Measurements from ENCODE around the gene NPTXR. TPM values are rescaled to one million over a fixed set of nuclear protein-coding genes. Genes with fewer than 3 reads are reported as not detected.

NPTXR gene
- total RNA-seq, 2 experiments from 2014 or later: 1.9 to 2.5 TPM

GRCh38 chr22:38799265-38800002 is 44.4 kb downstream of the NPTXR start:
- Mint-ChIP-seq H3K27ac (no peak overlapping the region), H3K27me3 (peaks cover 25% of the 10 kb centered on the region), H3K4me3 (no peak overlapping the region), H3K36me3 (no peaks in the 10 kb centered on the region), H3K9me3 (no peaks in the 10 kb centered on the region), H3K4me1 (ENCODE audit: low read depth) (peaks cover 8% of the 10 kb centered on the region)
- DNase-seq: no peak
- ChIA-PET POLR2A (no interaction called here), CTCF (interaction anchor here (0.6 kb wide), 1 partner anchor 157 kb away, joined by 3 read pairs; no protein-coding TSS in a partner anchor)
- intact Hi-C loops (cut with micrococcal nuclease): no loop called here

- H3K4me3 Mint-ChIP-seq: no peak overlapping the region
- no peak overlapping the region for H3K27ac Mint-ChIP-seq
- no peak for DNase-seq
- ChIA-PET CTCF (no interaction called here), POLR2A (no interaction called here)
- H3K36me3 Mint-ChIP-seq: no peaks in the 10 kb centered on the region
- peaks cover 8% of the 10 kb centered on the region for H3K4me1 Mint-ChIP-seq (ENCODE audit: low read depth)
- H3K9me3 Mint-ChIP-seq: no peaks in the 10 kb centered on the region
- H3K27me3 Mint-ChIP-seq: peaks cover 23% of the 10 kb centered on the region
- intact Hi-C loops (cut with micrococcal nuclease): no loop called here
Observed at GRCh38 chr22:38798496-38798895, 45.3 kb downstream of the NPTXR start.

- Mint-ChIP-seq H3K4me1 (ENCODE audit: low read depth) (peaks cover 14% of the 10 kb centered on the region), H3K4me3 (no peak overlapping the region), H3K27ac (no peak overlapping the region), H3K9me3 (no peaks in the 10 kb centered on the region), H3K27me3 (peaks cover 23% of the 10 kb centered on the region), H3K36me3 (no peaks in the 10 kb centered on the region)
- CTCF ChIA-PET: no interaction called here
- no peak for DNase-seq
- POLR2A ChIA-PET: no interaction called here
- intact Hi-C loops (cut with micrococcal nuclease): no loop called here
Observed at GRCh38 chr22:38796262-38796957, 47.4 kb downstream of the NPTXR start.

- intact Hi-C loops (cut with micrococcal nuclease): loop anchor here (2.0 kb wide), 1 partner anchor 41 kb away; the partner anchor contains the start of gene SUN2
- H3K9me3 Mint-ChIP-seq: no peaks in the 10 kb centered on the region
Observed at GRCh38 chr22:38795569-38795968, 48.3 kb downstream of the NPTXR start.

GRCh38 chr22:38793721-38794466 is 49.9 kb downstream of the NPTXR start, which contains the start of gene DNAL4:
Gene DNAL4 (minus strand): TSS chr22:38794143. CDS start chr22:38782731, 11,412 bp downstream.
- Mint-ChIP-seq H3K27ac (peak within 1 kb of the TSS; percentile 61), H3K9me3 (no peaks in the 10 kb centered on the region), H3K4me3 (peak within 1 kb of the TSS; percentile 79), H3K36me3 (no peaks in the 10 kb centered on the region), H3K27me3 (peaks cover 23% of the 10 kb centered on the region), H3K4me1 (ENCODE audit: low read depth) (peaks cover 14% of the 10 kb centered on the region)
- peak; percentile 95 for DNase-seq
- ChIA-PET POLR2A (interaction anchor here (1.0 kb wide), 1 partner anchor 43 kb away, joined by 3 read pairs; no protein-coding TSS in a partner anchor), CTCF (interaction anchor here (1.5 kb wide), 1 partner anchor 25 kb away, joined by 5 read pairs; no protein-coding TSS in a partner anchor)
- intact Hi-C loops (cut with micrococcal nuclease): loop anchor here (2.0 kb wide), 1 partner anchor 39 kb away; the partner anchor contains the start of gene SUN2

More at GRCh38 chr22:38795569-38795968, 48.3 kb downstream of the NPTXR start:
- CTCF ChIA-PET: interaction anchor here (1.0 to 1.5 kb wide), 3 partner anchors 26 to 74 kb away, joined by 3 to 5 read pairs (median 3); no protein-coding TSS in a partner anchor
- DNase-seq: no peak
- POLR2A ChIA-PET: no interaction called here
- Mint-ChIP-seq H3K36me3 (no peaks in the 10 kb centered on the region), H3K4me1 (ENCODE audit: low read depth) (peaks cover 14% of the 10 kb centered on the region), H3K4me3 (no peak overlapping the region), H3K27me3 (peaks cover 23% of the 10 kb centered on the region), H3K27ac (no peak overlapping the region)

- ChIA-PET CTCF (interaction anchor here (0.9 to 1.0 kb wide), 2 partner anchors 24 to 111 kb away, joined by 3 read pairs; partner anchors contain the start of gene TOMM22), POLR2A (interaction anchor here (1.0 kb wide), 1 partner anchor 42 kb away, joined by 3 read pairs; no protein-coding TSS in a partner anchor)
- Mint-ChIP-seq H3K9me3 (no peaks in the 10 kb centered on the region), H3K4me3 (peak overlapping the region; percentile 79), H3K36me3 (no peaks in the 10 kb centered on the region), H3K4me1 (ENCODE audit: low read depth) (peaks cover 9% of the 10 kb centered on the region), H3K27ac (peak overlapping the region; percentile 61), H3K27me3 (peaks cover 18% of the 10 kb centered on the region)
- DNase-seq: no peak
- intact Hi-C loops (cut with micrococcal nuclease): no loop called here
Observed at GRCh38 chr22:38793317-38793716, 50.5 kb downstream of the NPTXR start.

GRCh38 chr22:38792833-38793232 is 51.0 kb downstream of the NPTXR start:
- peak; percentile 45 for DNase-seq

GRCh38 chr22:38789606-38790005 is 54.2 kb downstream of the NPTXR start:
- Mint-ChIP-seq H3K9me3 (no peaks in the 10 kb centered on the region), H3K27me3 (no peaks in the 10 kb centered on the region), H3K27ac (no peak overlapping the region), H3K4me1 (ENCODE audit: low read depth) (peaks cover 6% of the 10 kb centered on the region), H3K4me3 (no peak overlapping the region), H3K36me3 (no peaks in the 10 kb centered on the region)
- no peak for DNase-seq
- POLR2A ChIA-PET: no interaction called here
- intact Hi-C loops (cut with micrococcal nuclease): no loop called here
- CTCF ChIA-PET: interaction anchor here (1.0 kb wide), 1 partner anchor 24 kb away, joined by 3 read pairs; no protein-coding TSS in a partner anchor

More at GRCh38 chr22:38792833-38793232, 51.0 kb downstream of the NPTXR start:
- H3K27ac Mint-ChIP-seq: peak overlapping the region; percentile 61
- peak overlapping the region; percentile 79 for H3K4me3 Mint-ChIP-seq
- CTCF ChIA-PET: interaction anchor here (0.8 to 1.0 kb wide), 3 partner anchors 24 to 111 kb away, joined by 3 read pairs; partner anchors contain the start of gene TOMM22
- no peaks in the 10 kb centered on the region for H3K9me3 Mint-ChIP-seq
- H3K27me3 Mint-ChIP-seq: peaks cover 13% of the 10 kb centered on the region
- POLR2A ChIA-PET: interaction anchor here (1.2 kb wide), 1 partner anchor 87 kb away, joined by 3 read pairs; the partner anchor contains the start of gene GTPBP1
- peaks cover 6% of the 10 kb centered on the region for H3K4me1 Mint-ChIP-seq (ENCODE audit: low read depth)
- intact Hi-C loops (cut with micrococcal nuclease): no loop called here
- no peaks in the 10 kb centered on the region for H3K36me3 Mint-ChIP-seq

GRCh38 chr22:38788846-38789245 is 55.0 kb downstream of the NPTXR start:
- H3K36me3 Mint-ChIP-seq: no peaks in the 10 kb centered on the region

GRCh38 chr22:38788021-38788816 is 55.6 kb downstream of the NPTXR start:
- Mint-ChIP-seq H3K27me3 (no peaks in the 10 kb centered on the region), H3K4me1 (ENCODE audit: low read depth) (peaks cover 4% of the 10 kb centered on the region), H3K27ac (no peak overlapping the region), H3K9me3 (no peaks in the 10 kb centered on the region), H3K4me3 (no peak overlapping the region), H3K36me3 (no peaks in the 10 kb centered on the region)
- no peak for DNase-seq
- ChIA-PET POLR2A (no interaction called here), CTCF (interaction anchor here (0.7 kb wide), 1 partner anchor 22 kb away, joined by 3 read pairs; no protein-coding TSS in a partner anchor)
- intact Hi-C loops (cut with micrococcal nuclease): no loop called here

More at GRCh38 chr22:38788846-38789245, 55.0 kb downstream of the NPTXR start:
- ChIA-PET POLR2A (no interaction called here), CTCF (no interaction called here)
- Mint-ChIP-seq H3K4me1 (ENCODE audit: low read depth) (peaks cover 6% of the 10 kb centered on the region), H3K27ac (no peak overlapping the region), H3K9me3 (no peaks in the 10 kb centered on the region), H3K27me3 (no peaks in the 10 kb centered on the region), H3K4me3 (no peak overlapping the region)
- intact Hi-C loops (cut with micrococcal nuclease): no loop called here
- no peak for DNase-seq

GRCh38 chr22:38786631-38787030 is 57.2 kb downstream of the NPTXR start:
- ChIA-PET POLR2A (no interaction called here), CTCF (interaction anchor here (1.4 kb wide), 1 partner anchor 17 kb away, joined by 4 read pairs; no protein-coding TSS in a partner anchor)
- intact Hi-C loops (cut with micrococcal nuclease): no loop called here
- no peak for DNase-seq
- Mint-ChIP-seq H3K9me3 (no peaks in the 10 kb centered on the region), H3K4me3 (no peak overlapping the region), H3K27me3 (no peaks in the 10 kb centered on the region), H3K36me3 (no peaks in the 10 kb centered on the region), H3K27ac (no peak overlapping the region), H3K4me1 (ENCODE audit: low read depth) (peaks cover 4% of the 10 kb centered on the region)

Data from activated CD4-positive, alpha-beta memory T cell treated with anti-CD3 and anti-CD28 coated beads for 36 hours (primary cell).